Daoy (cell line): ENCODE measurements around the gene COL13A1. TPM values are rescaled to one million over a fixed set of nuclear protein-coding genes. Genes with fewer than 3 reads are reported as not detected.

ENCODE experiments used
- DNase-seq: peaks from one replicate; pipeline ENCODE4 v3.0.0-alpha.2; 2015; ENCODE audit warnings: low read depth
- total RNA-seq: library from RNA; depleted of rRNA; stranded (reverse); fragments of >200 nt; shearing (Covaris generic); gene quantifications from 2 replicates; pipeline ENCODE4 v1.2.3, GENCODE V29; 2014

COL13A1 gene
- total RNA-seq, 1 experiment from 2014 or later = 19.5 TPM

- peak; percentile 67 for DNase-seq
These were observed 44.0 kb downstream of the COL13A1 start for GRCh38 chr10:69845574-69846292.

DNA sequence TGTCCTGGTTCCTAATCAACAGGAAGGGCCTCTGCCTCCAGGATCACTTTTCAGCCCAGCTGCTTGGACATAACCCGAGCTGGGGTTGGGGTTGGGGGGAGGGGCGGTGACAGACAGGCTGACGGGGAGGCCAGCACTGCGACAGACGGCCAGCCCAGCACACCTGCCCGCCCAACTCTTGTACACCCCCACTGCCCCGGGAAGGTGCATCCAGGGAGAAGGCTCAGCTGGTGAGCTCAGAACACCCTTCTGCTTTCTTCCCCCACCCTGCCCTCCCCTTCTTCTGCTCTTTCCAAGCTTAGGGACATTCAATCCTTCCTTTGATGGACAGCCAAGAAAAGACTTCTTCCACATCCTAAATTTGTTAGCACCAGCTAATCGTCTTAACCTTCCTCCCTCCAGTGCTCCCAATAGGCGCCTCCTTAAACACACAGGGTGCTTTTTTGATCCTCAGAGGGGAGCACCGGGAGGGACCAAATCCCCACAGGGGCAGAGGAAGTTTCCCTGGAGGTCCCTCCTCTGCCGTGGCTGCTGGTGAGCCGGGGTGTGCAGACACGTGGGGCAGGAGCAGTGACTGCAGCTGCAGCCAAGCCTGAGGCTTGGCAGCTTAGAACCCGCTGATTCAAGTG, 44.7 kb downstream of the COL13A1 start:
- no peak for DNase-seq

DNA sequence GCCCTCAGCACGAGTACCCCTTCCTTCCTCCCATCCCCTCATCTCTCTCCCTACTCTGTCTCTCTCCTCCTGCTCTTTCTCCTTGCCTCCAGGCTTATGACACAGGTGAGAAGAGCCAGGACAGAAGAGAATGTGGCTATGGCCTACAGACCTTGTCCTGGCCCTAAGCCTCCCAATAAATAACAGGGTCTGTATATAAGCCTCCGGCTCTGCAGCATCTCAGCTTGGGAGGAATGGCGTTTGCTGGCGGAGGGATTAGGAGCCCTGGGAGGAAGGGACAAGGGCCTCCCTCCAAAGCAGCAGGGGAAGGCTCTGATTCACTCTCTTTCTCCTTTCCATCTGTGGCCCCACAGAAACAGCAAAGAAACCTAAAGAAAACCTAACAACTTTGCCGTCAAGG, 45.8 kb downstream of the COL13A1 start:
- DNase-seq = no peak

- DNase-seq = no peak
These were observed 46.2 kb downstream of the COL13A1 start for GRCh38 chr10:69847883-69848282.

DNA sequence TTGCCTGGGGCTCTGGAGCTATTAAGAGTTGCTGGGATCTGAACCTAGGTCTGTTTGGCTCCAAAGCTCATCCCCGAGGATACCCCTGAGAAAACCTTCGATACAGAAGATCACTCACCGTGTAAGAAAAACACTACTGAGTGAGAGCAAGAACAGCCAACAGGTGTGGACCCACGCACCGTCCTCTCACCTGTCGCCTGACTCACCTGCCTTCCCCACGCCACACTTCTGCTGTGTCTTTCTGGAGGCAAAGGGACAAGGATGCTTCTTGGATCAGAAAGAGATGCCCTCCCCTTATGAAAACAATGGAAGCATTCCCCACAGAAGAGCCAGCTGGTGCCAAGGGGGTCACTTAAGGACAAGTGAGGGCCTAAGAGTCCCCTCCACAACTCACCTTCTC, 46.7 kb downstream of the COL13A1 start:
- no peak for DNase-seq

DNA sequence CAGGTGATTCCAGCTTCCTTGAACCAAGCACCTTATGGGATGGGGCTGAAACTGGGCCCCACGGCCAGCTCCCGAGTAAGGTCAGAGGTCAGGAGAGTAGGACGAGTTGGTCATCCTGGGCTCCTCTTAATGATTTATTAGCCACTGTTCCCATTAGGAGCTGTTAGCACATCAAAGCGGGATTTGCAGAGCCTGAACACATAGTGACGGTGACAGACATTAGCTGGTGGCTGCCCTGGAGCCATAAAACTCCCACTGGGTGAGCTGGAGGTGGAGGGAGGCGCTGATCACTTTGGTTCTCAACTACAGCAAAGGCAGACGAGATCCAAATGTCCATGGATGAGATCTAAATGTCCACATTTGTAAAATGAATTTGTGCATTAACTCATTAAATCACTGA, 48.1 kb downstream of the COL13A1 start:
- DNase-seq = no peak

DNA sequence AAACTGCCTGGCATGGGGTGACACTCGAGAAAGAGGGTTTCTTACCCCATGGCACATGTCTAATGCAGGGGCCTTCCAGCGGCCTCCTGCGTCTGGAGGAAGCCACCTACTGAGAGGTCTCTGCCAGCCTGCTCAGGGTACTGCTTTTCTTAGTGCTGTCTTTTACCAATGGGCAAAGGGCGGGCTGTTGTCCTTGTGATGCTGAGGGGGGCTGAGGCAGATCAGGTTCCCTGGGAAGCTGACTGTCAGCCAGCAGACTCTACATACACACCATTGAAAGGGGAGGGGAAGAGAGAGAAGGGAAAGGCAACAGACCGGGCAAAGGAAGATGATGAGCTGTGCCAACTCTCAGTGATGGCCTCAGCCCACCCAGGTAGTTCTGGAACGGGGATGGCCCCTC, 48.7 kb downstream of the COL13A1 start:
- DNase-seq = no peak

GRCh38 chr10:69851306-69851705, 49.6 kb downstream of the COL13A1 start:
- no peak for DNase-seq

- DNase-seq = no peak
These were observed 51.4 kb downstream of the COL13A1 start for GRCh38 chr10:69853064-69853463.

- DNase-seq = no peak
These were observed 53.0 kb downstream of the COL13A1 start for GRCh38 chr10:69854511-69855345.

DNA sequence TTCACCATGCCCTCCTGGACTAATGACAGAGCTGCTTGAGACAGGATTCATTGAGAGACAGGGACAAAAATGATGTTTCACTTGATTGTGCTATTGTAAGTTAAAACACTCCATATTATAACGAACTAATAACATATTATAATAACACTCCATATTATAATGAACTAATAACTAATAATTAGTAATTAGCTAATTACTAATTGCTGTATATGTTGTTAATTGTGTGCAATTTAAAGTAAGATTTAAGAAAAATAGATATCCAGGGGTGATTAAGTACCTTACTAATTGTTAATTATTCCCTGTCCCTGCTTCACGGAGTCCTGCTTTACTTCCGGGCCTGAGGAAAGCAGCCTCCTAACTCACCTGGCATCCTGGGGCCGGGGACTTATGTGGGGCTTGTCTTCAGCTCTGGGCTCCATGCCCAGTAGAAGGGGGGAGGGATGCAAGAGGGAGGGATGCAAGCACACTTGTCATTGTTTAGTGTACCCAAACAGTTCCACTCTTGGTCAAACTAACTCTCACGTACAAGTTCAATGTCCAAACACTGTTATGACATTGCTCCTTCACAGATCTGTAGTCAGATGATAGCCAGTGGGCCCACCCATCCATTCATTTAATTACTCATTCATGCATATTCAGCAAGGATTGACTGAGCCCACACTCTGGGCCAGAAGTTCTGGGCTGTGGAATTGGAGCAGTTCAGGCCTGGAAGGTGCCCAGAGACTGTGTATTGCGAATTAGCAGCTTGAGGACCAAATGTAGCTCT, 53.8 kb downstream of the COL13A1 start:
- no peak for DNase-seq

DNA sequence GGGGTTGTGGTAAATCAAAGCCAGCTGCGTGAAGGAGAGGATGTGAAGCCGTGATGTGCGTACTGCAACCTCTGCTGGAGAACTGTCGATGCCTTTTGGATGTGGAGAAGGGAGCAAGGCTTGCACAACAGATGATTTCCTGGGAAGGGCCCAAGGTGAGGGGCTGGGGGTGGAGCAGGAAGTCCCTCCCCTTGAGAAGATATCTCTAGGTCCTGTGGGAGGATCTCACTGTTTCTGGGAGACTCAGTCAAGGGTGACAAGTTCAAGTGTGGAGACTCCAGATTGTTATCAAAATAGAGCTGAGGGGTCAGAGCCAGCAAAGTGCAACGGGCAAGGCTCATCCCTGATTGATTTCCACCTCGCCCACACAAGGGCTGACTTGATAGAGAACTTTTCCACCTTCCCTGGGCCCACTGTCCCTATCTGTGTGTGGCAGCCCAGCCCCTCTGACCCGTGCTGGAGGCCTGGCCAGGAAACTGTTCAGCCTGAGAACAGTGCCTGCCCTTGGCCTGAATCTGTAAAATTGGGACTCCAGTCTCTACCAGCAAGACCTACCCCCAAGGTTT, 55.0 kb downstream of the COL13A1 start:
- no peak for DNase-seq

GRCh38 chr10:69858201-69858600, 56.5 kb downstream of the COL13A1 start:
- DNase-seq = no peak

GRCh38 chr10:69860271-69860670, 58.6 kb downstream of the COL13A1 start:
- DNase-seq = no peak

DNA sequence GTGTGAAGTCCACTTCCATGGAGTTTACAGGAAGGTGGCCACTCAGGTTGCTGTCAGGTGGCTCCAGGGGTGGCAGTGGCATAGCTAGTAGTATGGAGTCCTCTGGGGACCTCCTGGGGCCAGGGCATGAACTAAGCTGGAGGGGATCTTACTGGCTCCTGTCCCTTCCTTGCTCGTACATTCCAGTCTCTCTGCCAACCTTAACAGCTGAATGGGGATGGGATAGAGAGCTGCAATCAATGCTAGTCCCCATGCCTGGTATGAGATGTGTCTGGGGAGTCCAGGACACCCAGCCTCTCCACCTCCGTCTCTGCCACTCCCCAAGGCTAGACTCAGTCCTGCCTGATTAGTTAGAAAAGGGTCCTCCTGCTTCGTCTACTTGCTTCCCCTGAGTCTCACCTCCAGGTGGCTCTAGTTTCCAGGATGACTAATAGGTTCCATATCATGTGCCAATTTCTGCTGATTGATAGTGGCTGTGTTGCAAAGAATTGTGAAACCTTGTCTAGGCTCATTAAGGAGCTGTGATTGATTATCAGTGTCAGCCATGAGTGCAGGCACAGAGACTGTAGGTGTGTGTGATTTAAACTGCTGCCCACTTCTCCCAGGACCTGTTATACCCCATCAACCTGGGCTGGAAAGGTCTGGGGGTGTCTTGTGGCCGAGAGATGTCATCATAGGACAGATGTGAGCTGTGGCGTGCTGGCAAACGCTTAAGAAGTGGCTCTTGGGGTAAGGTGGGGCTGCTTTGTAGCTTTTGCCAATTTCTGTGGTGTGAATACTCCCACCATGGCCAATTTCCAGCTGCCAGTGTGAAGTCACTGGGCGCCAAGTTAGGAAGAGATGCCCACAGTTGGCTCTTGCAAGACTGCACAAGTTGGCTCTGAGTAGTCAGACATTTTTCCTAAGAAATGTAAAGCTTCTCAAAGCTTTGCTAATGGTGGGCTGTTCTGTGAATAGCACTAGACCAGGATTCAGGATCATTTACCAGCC, 59.8 kb downstream of the COL13A1 start:
- peak; percentile 63 for DNase-seq

DNA sequence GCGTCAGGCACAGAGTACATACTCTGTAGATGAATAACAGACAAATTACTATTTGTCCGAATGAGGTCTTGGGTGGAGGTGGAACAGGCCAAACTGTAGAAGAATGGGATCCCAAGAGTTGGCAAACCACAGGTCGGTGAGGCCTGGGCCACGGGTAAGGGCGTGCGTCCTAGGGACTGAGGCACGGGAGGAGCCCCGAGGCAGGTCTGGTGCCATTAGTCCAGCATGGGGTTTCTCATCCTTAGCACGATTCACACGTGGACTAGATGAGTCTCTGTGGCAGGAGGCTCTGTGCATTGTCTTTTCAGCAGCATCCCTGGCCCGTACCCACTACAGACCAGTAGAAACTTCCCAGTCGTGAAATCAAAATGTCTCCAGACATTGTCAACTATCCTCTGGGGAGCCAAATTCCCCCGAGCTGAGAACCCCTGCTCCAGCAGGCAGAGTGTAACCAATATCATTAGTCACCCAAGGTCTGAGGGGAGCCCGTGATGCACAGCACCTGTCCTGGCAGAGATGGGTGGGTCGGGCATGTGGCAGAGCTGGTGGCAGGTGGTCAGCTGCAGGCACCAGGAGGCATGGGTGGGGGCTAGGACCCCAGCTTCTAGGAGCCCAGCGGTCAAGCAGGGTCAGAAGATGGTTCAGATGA, 61.3 kb downstream of the COL13A1 start:
- peak; percentile 26 for DNase-seq

DNA sequence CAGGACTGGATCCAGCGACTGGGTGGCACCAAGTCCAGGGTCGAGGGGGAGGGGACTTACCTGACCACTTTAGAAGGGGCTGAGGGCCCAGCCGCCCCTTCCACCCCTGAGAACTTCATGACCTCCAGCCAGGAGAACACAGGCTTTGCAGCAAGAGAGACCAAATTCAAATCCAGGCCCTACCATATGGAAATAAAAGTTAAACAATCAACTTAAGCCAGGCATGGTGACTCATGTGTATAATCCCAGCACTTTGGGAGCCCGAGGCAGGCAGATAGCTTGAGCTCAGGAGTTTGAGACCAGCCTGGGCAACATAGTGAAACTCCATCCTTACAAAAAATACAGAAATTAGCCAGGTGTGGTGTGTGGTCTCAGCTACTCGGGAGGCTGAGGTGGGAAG, 61.9 kb downstream of the COL13A1 start:
- DNase-seq = peak; percentile 60

DNA sequence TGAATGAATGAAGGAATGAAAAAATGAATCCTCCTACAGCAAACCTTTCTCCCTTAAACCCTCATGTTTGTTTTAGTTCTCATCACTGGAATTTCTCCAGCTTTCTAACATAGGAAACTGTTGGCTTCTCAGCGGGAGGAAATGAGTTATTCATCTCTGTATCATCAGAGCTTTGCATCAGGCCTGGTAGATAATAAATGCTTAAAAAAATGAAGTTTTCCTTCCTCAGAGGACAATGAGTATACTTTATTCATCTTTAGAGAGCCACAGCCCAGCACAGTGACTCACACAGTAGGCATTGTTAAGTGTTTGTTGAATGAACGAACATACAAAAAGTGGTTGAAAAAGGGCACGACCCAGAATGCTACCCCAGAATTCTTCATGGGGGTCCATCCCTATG, 62.6 kb downstream of the COL13A1 start:
- DNase-seq = peak; percentile 75

- DNase-seq = no peak
These were observed 63.7 kb downstream of the COL13A1 start for GRCh38 chr10:69865450-69865849.

GRCh38 chr10:69866246-69866687, 64.6 kb downstream of the COL13A1 start:
- no peak for DNase-seq
